H1 (cell line): ENCODE measurements around the gene PHTF1. TPM values are rescaled to one million over a fixed set of nuclear protein-coding genes. Genes with fewer than 3 reads are reported as not detected.

ENCODE experiments used
- CHD7 ChIP-seq: fragments of 300-600 bp; sonication (generic); IDR thresholded peaks from 2 replicates; pipeline ENCODE4 v1.7.1; 2012; ENCODE audit warnings: low read length, moderate library complexity, mild to moderate bottlenecking, inconsistent platforms; ENCODE audit not compliant: insufficient replicate concordance
- polyA plus RNA-seq, 7 experiments: library from polyadenylated mRNA; depleted of rRNA in 3 of 7; stranded (reverse) in 5 of 7; unstranded in 2 of 7; fragments of >200 nt in 5 of 7; fragments of 200-250 nt in 2 of 7; gene quantifications; 1 replicate in 5 of 7; 2 replicates in 1 of 7; 4 replicates in 1 of 7; pipeline versions ENCODE4 v1.2.1 to v1.2.3, GENCODE V29; 2011 to 2013; ENCODE audit warnings: missing spikeins in 2 of 7, mixed read lengths in 2 of 7
- total RNA-seq: library from RNA; stranded (reverse); fragmentation: NEBNext Ultra II Directional; extraction: Animal tissue kit (Norgen Biotek cat#: 25700); gene quantifications from 2 replicates; pipeline ENCODE4 v1.2.1, GENCODE V29; 2021

PHTF1 gene
- total and polyA plus RNA-seq, 2 of the 8 experiments (the other 6 are each of a cell fraction or from before 2014, with no cell fraction given) = 9.1 to 26.9 TPM

- no peak for TF ChIP-seq CHD7
Observed at GRCh38 chr1:113734357-113735055, 24.8 kb downstream of the PHTF1 start (continued).
